GM12872 (cell line): ENCODE measurements around the gene SYCP2.

Experiments used
- CTCF ChIP-seq: IDR thresholded peaks from 3 replicates; pipeline ENCODE4 v1.5.1; 2011; ENCODE audit warnings: low read depth, mild to moderate bottlenecking, low read length, moderate library complexity; ENCODE audit not compliant: insufficient read depth

Gene SYCP2

DNA sequence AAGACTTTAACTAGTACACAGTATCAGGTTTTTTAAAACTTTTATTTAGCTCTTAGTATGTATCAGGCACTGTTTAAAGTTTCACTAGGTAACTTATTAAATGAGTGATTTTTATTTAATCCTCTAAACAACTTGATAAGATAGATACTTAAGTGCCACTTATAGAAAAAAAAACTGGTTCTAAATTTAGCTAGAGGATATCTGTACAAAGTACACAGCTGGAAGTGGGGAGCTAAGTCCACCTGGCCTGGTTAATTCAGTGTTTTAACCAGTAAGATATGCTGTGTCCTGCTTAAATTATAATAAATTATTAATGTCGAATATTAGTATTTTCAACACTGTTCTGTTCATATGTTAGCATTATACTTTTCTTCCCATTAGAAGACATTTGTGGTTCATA is 37.5 kb downstream of the SYCP2 start:
- no peak for TF ChIP-seq CTCF

DNA sequence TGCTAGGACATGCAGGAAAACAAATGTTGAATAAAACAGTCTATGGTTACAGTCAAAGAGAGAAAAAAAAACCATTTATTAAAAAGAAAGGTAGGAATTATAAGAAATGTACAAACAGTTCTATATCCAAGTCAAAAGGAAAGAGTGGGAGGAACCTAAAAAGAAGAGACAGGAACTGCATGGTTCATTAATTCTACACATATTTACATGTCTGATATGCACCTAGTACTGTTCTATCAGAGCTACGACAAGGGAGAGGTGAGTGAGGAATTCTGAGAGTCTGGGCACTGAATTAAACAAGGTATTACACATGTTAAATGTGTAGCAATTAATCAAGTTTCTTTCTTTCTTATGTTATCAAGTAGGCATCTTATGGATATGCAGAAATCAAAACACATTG is 41.9 kb downstream of the SYCP2 start:
- TF ChIP-seq CTCF = no peak

GRCh38 chr20:59888050-59888449 is 45.4 kb downstream of the SYCP2 start:
- no peak for TF ChIP-seq CTCF

DNA sequence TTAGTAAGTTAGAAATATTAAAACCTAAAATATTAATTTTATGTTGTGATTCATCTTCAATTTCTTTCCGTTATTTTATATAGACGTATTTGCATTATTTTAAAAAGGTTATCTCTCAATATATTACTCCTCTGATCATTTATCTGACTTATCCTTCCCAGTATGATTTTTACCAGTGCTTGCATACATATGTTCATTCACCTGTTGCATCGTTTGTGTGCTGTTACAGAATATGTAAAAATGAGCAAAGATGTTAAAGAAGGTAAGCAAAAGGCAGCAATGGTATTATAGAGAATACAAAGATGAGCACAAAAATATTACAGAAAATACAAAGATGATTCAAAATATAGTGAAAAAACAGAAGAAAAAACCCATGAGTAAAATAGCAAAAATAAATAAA is 48.9 kb downstream of the SYCP2 start:
- no peak for TF ChIP-seq CTCF

- TF ChIP-seq CTCF = no peak
Observed at GRCh38 chr20:59880198-59880597, 53.2 kb downstream of the SYCP2 start.

DNA sequence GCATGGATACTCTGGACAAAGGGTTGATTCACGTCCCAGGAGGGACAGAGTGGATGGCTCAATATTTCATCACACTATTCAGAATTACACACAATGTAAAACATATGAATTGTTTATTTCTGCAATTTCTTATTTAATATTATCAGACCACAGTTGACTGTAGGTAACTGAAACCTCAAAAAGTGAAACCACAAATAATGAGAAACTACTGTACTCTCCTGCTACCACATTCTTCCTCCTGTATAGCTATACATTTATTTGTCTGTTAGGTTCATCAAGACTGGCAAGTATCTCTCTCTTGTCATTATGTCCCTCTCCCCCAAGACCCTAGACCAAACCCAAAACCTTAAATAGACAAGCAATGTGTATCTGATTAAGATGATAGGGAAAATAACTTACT is 60.0 kb downstream of the SYCP2 start:
- TF ChIP-seq CTCF = no peak

- TF ChIP-seq CTCF = no peak
Observed at GRCh38 chr20:59871096-59871495, 62.3 kb downstream of the SYCP2 start.

DNA sequence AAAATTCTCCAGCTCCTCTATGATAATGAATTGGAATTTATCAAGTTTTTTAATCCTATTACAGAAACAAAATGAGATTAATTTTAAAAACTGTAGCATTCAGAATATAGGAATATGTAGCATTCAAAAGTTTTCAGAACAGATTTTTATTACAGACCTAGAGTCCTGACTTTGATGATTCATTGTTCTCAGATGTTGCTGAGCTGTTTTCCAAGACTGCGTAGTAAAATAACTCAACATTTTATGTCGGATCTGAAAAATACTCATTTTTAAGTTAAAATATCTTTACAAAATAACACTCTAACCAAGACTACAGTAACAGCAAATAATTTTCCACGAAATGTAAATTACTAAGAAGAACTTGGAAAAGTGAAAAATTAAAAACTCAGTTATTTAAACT is 67.1 kb downstream of the SYCP2 start:
- no peak for TF ChIP-seq CTCF
